Tibial nerve (tissue), 4 donors: ENCODE measurements around the gene GNA12. TPM values are rescaled to one million over a fixed set of nuclear protein-coding genes. Genes with fewer than 3 reads are reported as not detected.
A peak's percentile ranks its signal among the peaks of the same experiment; 100 is the strongest.

Source experiments
- DNase-seq, 2 donors: peaks; one replicate each; pipeline ENCODE4 v3.0.0-alpha.2; 2019; ENCODE audit warnings: low spot score in 2 of 2
- H3K27ac ChIP-seq, 4 donors: fragments of 200-600 bp; sonication (generic) in 3 of 4; one replicate each; pipeline ENCODE4 v1.5.1; 2017 to 2019; ENCODE audit warnings: mild to moderate bottlenecking in 1 of 4
- H3K27me3 ChIP-seq, 2 donors: fragments of 200-600 bp; sonication (generic) in 1 of 2; one replicate each; pipeline versions ENCODE4 v1.5.1 to v1.6.0; 2017 to 2019
- H3K36me3 ChIP-seq, 3 donors: fragments of 200-600 bp; sonication (generic); one replicate each; pipeline ENCODE4 v1.5.1; 2018 to 2019
- H3K4me1 ChIP-seq, 4 donors: fragments of 200-600 bp; sonication (generic) in 3 of 4; one replicate each; pipeline ENCODE4 v1.5.1; 2017 to 2019
- H3K4me3 ChIP-seq, 4 donors: fragments of 200-600 bp; sonication (generic) in 3 of 4; one replicate each; pipeline ENCODE4 v1.5.1; 2017 to 2019; ENCODE audit warnings: mild to moderate bottlenecking in 1 of 4, moderate library complexity in 1 of 4
- H3K9me3 ChIP-seq, 4 donors: fragments of 200-600 bp; sonication (generic) in 3 of 4; one replicate each; pipeline ENCODE4 v1.5.1; 2017 to 2019
- CTCF ChIP-seq, 5 experiments: fragments of 200-600 bp in 3 of 5; fragments of 450-650 bp in 2 of 5; sonication (generic) in 3 of 5; IDR thresholded peaks; one replicate each; pipeline ENCODE4 v1.5.1; 2016 to 2019; ENCODE audit warnings: antibody characterized with exemption in 5 of 5, mild to moderate bottlenecking in 3 of 5, moderate library complexity in 2 of 5
- EP300 ChIP-seq, 2 donors: sonication (generic); formaldehyde crosslinking; IDR thresholded peaks; one replicate each; pipeline ENCODE4 v1.6.1; 2017; ENCODE audit warnings: antibody characterized with exemption in 2 of 2, mild to moderate bottlenecking in 1 of 2
- POLR2A ChIP-seq, 2 donors: fragments of 450-650 bp; IDR thresholded peaks; one replicate each; pipeline ENCODE4 v1.6.1; 2017; ENCODE audit warnings: antibody characterized with exemption in 2 of 2, mild to moderate bottlenecking in 2 of 2, moderate library complexity in 2 of 2
- WGBS, 2 donors: methylation state at CpG; one replicate each; pipeline ENCODE4 v1.1.5; 2018; 5-methylcytosine and 5-hydroxymethylcytosine counted together
- total RNA-seq, 4 donors: library from RNA; depleted of rRNA; stranded (reverse); fragments of >200 nt; gene quantifications; one replicate each; pipeline ENCODE4 v1.1.0, GENCODE V29; 2016

The GNA12 gene
- total RNA-seq, 4 donors from 2014 or later, result 21.3 to 36.0 (median 29.4) TPM

- no peak for TF ChIP-seq POLR2A (IDR thresholded peaks at IDR 0.05)
- H3K36me3 ChIP-seq, result peaks cover 0 to 39% (median 0%) of the 10 kb centered on the region in 3 donors
- 58 to 68% methylated on average over 4 of the region's 4 CpGs for WGBS, 2 donors
- H3K9me3 ChIP-seq, result peaks cover 0 to 6% (median 0%) of the 10 kb centered on the region in 4 donors
- H3K4me1 ChIP-seq, result peaks cover 0 to 18% (median 8%) of the 10 kb centered on the region in 4 donors
- H3K27me3 ChIP-seq, result no peaks in the 10 kb centered on the region
- DNase-seq, result no peak
- H3K4me3 ChIP-seq, result no peak overlapping the region
- H3K27ac ChIP-seq, result peak overlapping the region in 1 of 4 donors; percentile 46
Observed at GRCh38 chr7:2710901-2711551, 133.1 kb downstream of the GNA12 start.

GRCh38 chr7:2710286-2710655 lies 133.8 kb downstream of the GNA12 start:
- peaks cover 0 to 12% (median 8%) of the 10 kb centered on the region in 4 donors for H3K4me1 ChIP-seq
- H3K4me3 ChIP-seq, result peak overlapping the region in 1 of 4 donors; percentile 30
- peaks cover 0 to 6% (median 0%) of the 10 kb centered on the region in 4 donors for H3K9me3 ChIP-seq
- H3K27me3 ChIP-seq, result no peaks in the 10 kb centered on the region
- DNase-seq, result no peak
- WGBS, 2 donors, result 75 to 78% methylated on average over 10 to 11 of the region's 11 CpGs
- no peak for TF ChIP-seq EP300 (IDR thresholded peaks at IDR 0.05)
- TF ChIP-seq POLR2A (IDR thresholded peaks at IDR 0.05), result no peak
- TF ChIP-seq CTCF (IDR thresholded peaks at IDR 0.05), result no peak
- peak overlapping the region in 1 of 4 donors; percentile 32 for H3K27ac ChIP-seq
- H3K36me3 ChIP-seq, result peaks cover 0 to 33% (median 0%) of the 10 kb centered on the region in 3 donors

DNA sequence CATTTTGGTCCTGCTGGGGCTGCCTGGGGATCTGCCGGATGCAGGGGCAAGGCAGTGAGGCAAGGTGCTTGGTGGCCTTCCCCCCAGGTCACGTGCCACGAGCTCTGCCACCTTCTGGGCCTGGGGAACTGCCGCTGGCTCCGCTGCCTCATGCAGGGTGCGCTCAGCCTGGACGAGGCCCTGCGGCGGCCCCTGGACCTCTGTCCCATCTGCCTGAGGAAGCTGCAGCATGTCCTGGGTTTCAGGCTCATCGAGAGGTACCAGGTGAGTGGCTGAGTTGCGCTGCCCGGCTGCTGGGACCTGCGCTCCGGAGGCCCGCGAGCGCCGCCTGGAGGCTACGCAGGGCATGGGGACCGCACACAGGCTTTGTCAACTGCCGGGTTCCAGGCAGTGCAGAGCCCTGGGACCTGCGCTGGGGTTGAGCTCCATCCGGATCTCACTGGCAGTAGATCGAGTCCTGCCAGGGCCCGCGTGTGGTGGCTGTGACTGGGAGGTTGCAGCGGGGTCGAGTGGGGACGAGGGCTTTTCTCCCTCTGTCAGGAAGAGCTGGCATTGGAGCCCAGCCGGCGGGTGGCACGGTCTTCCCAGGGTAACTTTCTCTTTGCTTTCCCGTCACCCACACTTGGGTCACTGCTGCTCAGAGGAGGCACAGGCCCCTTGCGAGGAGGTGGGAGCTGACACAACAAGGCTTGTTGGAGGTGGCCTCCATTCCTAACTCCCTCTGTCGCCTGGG lies 134.4 kb downstream of the GNA12 start:
- Histone ChIP-seq H3K4me3 (peak overlapping the region in 3 of 4 donors; percentile 8 to 30 (median 18)), H3K36me3 (peaks cover 0 to 28% (median 0%) of the 10 kb centered on the region in 3 donors), H3K9me3 (peaks cover 0 to 6% (median 0%) of the 10 kb centered on the region in 4 donors), H3K4me1 (peaks cover 0 to 12% (median 8%) of the 10 kb centered on the region in 4 donors), H3K27ac (peak overlapping the region in 1 of 4 donors; percentile 32), H3K27me3 (no peaks in the 10 kb centered on the region)
- DNase-seq, result peak in 1 of 2 donors; percentile 44
- TF ChIP-seq POLR2A (IDR thresholded peaks at IDR 0.05) (no peak), CTCF (IDR thresholded peaks at IDR 0.05) (peak; percentile 76 to 86 (median 83))
- 27 to 48% methylated on average over 17 to 23 of the region's 35 CpGs for WGBS, 2 donors

- TF ChIP-seq POLR2A (IDR thresholded peaks at IDR 0.05) (no peak), CTCF (IDR thresholded peaks at IDR 0.05) (no peak), EP300 (IDR thresholded peaks at IDR 0.05) (no peak)
- peaks cover 0 to 7% (median 0%) of the 10 kb centered on the region in 4 donors for H3K9me3 ChIP-seq
- peaks cover 0 to 19% (median 0%) of the 10 kb centered on the region in 3 donors for H3K36me3 ChIP-seq
- no peaks in the 10 kb centered on the region for H3K27me3 ChIP-seq
- H3K4me1 ChIP-seq, result peaks cover 0 to 12% (median 8%) of the 10 kb centered on the region in 4 donors
- 80 to 84% methylated on average over 13 to 19 of the region's 20 CpGs for WGBS, 2 donors
- H3K4me3 ChIP-seq, result no peak overlapping the region
- no peak for DNase-seq
- no peak overlapping the region for H3K27ac ChIP-seq
Observed at GRCh38 chr7:2708547-2709310, 135.4 kb downstream of the GNA12 start.

- Histone ChIP-seq H3K9me3 (peaks cover 0 to 7% (median 0%) of the 10 kb centered on the region in 4 donors), H3K4me1 (peaks cover 0 to 12% (median 6%) of the 10 kb centered on the region in 4 donors), H3K27me3 (no peaks in the 10 kb centered on the region), H3K27ac (no peak overlapping the region), H3K36me3 (peaks cover 0 to 19% (median 0%) of the 10 kb centered on the region in 3 donors), H3K4me3 (no peak overlapping the region)
- WGBS, 2 donors, result 87 to 95% methylated on average over 9 to 10 of the region's 10 CpGs
- DNase-seq, result no peak
- TF ChIP-seq CTCF (IDR thresholded peaks at IDR 0.05), result no peak
- TF ChIP-seq EP300 (IDR thresholded peaks at IDR 0.05), result no peak
- no peak for TF ChIP-seq POLR2A (IDR thresholded peaks at IDR 0.05)
Observed at GRCh38 chr7:2708041-2708440, 136.1 kb downstream of the GNA12 start.
